Ovary (tissue), 9 donors: ENCODE results near the gene AKR1C3. TPM values are rescaled to one million over a fixed set of nuclear protein-coding genes. Genes with fewer than 3 reads are reported as not detected.
"Not testable (repeated sequence)": the region's sequence is repeated elsewhere in the genome, so short reads cannot be mapped to it uniquely, and the experiment has no call there.

Experiments used
- DNase-seq, 5 donors: peaks; one replicate each; pipeline ENCODE4 v3.0.0-alpha.2; 2019 to 2020
- H3K27ac ChIP-seq, 2 donors: fragments of 200-600 bp; one replicate each; pipeline versions ENCODE4 v1.5.1 to v1.8.0; 2019 to 2022
- H3K27me3 ChIP-seq: fragments of 200-600 bp; one replicate; pipeline ENCODE4 v1.8.0; 2022
- H3K36me3 ChIP-seq: fragments of 200-600 bp; sonication (generic); one replicate; pipeline ENCODE4 v1.5.1; 2019
- H3K4me1 ChIP-seq: one replicate; pipeline ENCODE4 v1.8.1; 2013; ENCODE audit warnings: mild to moderate bottlenecking, moderate library complexity; ENCODE audit not compliant: insufficient read depth
- H3K4me3 ChIP-seq: fragments of 200-600 bp; sonication (generic); one replicate; pipeline ENCODE4 v1.5.1; 2017
- H3K9me3 ChIP-seq, 2 donors: fragments of 200-600 bp in 1 of 2; sonication (generic) in 1 of 2; one replicate each; pipeline versions ENCODE4 v1.5.1 to v1.8.1; 2013 to 2019; ENCODE audit warnings: mild to moderate bottlenecking in 1 of 2, moderate library complexity in 1 of 2
- CTCF ChIP-seq, 3 donors: fragments of 450-650 bp in 2 of 3; fragments of 200-600 bp in 1 of 3; IDR thresholded peaks; one replicate each; pipeline versions ENCODE4 v1.5.1 to v1.8.0; 2016 to 2022; ENCODE audit warnings: antibody characterized with exemption in 3 of 3, mild to moderate bottlenecking in 1 of 3
- EP300 ChIP-seq: sonication (generic); formaldehyde crosslinking; IDR thresholded peaks from one replicate; pipeline ENCODE4 v1.6.1; 2017; ENCODE audit warnings: antibody characterized with exemption
- POLR2A ChIP-seq: fragments of 450-650 bp; IDR thresholded peaks from one replicate; pipeline ENCODE4 v1.6.1; 2017; ENCODE audit warnings: antibody characterized with exemption, mild to moderate bottlenecking, moderate library complexity
- WGBS, 3 donors: extraction: QIAGEN DNeasy Blood & Tissue Kit in 1 of 3; methylation state at CpG; one replicate each; pipeline versions ENCODE4 v1.1.5 to v1.1.7; 2013 to 2017; 5-methylcytosine and 5-hydroxymethylcytosine counted together
- intact Hi-C, 4 donors: fragments of 100-400 bp; cut with DNase I; formaldehyde crosslinking; loops; one replicate each; pipeline versions ENCODE4 v1.11.0 to v1.15.1; 2022 to 2023
- polyA plus RNA-seq, 2 donors: library from polyadenylated mRNA; stranded (reverse); fragments of 200-250 nt in 1 of 2; fragments of 350-450 nt in 1 of 2; fragmentation: Illumina TruSeq in 1 of 2; extraction: RNeasy Lipid Tissue Mini Kit (QIAGEN cat#74804) in 1 of 2; gene quantifications; one replicate each; pipeline ENCODE4 v1.2.3, GENCODE V29; 2013 to 2014
- total RNA-seq, 7 donors: library from RNA; depleted of rRNA in 2 of 7; stranded (reverse); fragments of >200 nt in 2 of 7; fragmentation: NEBNext Ultra II Directional in 3 of 7; extraction: Animal tissue kit (Norgen Biotek cat#: 25700) in 3 of 7; gene quantifications; one replicate each; pipeline versions ENCODE4 v1.1.0 to v1.2.4, GENCODE V29; 2016 to 2023
- donor health status: DM: no; HTN: no; CAD: no; lungs with moderate emphysema.
- donor health status: DM: no; HTN: no; CAD: no.
- donor health status: Bipolar disorder and iron deficiency.
- donor health status: DM: yes; HTN: yes; CAD: no.
- donor health status: DM: no; HTN: no; CAD: no.
- donor health status: DM: yes; HTN: yes; CAD: no.

AKR1C3 gene
- total and polyA plus RNA-seq, 9 donors: 10.7 to 26.5 (median 18.5) TPM

- 88 to 94% (median 92%) methylated on average over 2 of the region's 2 CpGs for WGBS, 3 donors
- no peak overlapping the region for H3K27ac ChIP-seq
These were observed 1.8 kb upstream of the AKR1C3 start for GRCh38 chr10:5092375-5092774.

GRCh38 chr10:5092848-5093790 is 1.1 kb upstream of the AKR1C3 start:
- H3K27ac ChIP-seq: no peak overlapping the region
- DNase-seq: no peak
- TF ChIP-seq CTCF (IDR thresholded peaks at IDR 0.05) (no peak), EP300 (no peak), POLR2A (no peak)
- H3K36me3 ChIP-seq: no peaks in the 10 kb centered on the region
- no peaks in the 10 kb centered on the region for H3K27me3 ChIP-seq
- WGBS, 3 donors: 89 to 93% (median 91%) methylated on average over 6 of the region's 6 CpGs
- intact Hi-C loops: loop anchor here in 1 of 4 donors (5.0 kb wide), 1 partner anchor 241 kb away; no protein-coding TSS in a partner anchor
- no peaks in the 10 kb centered on the region for H3K4me1 ChIP-seq
- H3K4me3 ChIP-seq: no peak overlapping the region
- H3K9me3 ChIP-seq: no peaks in the 10 kb centered on the region

More at GRCh38 chr10:5092375-5092774, 1.8 kb upstream of the AKR1C3 start:
- Histone ChIP-seq H3K4me1 (no peaks in the 10 kb centered on the region), H3K4me3 (no peak overlapping the region), H3K36me3 (no peaks in the 10 kb centered on the region), H3K9me3 (no peaks in the 10 kb centered on the region), H3K27me3 (no peaks in the 10 kb centered on the region)
- TF ChIP-seq EP300 (no peak), POLR2A (no peak), CTCF (IDR thresholded peaks at IDR 0.05) (no peak)
- no peak for DNase-seq
- intact Hi-C loops: loop anchor here in 1 of 4 donors (5.0 kb wide), 1 partner anchor 240 kb away; no protein-coding TSS in a partner anchor

GRCh38 chr10:5095687-5096086 is 1.5 kb downstream of the AKR1C3 start:
- Histone ChIP-seq H3K27ac (no peak overlapping the region), H3K27me3 (no peaks in the 10 kb centered on the region), H3K4me1 (no peaks in the 10 kb centered on the region), H3K36me3 (no peaks in the 10 kb centered on the region), H3K4me3 (no peak overlapping the region), H3K9me3 (no peaks in the 10 kb centered on the region)
- no peak for TF ChIP-seq POLR2A
- no peak for TF ChIP-seq EP300
- no peak for TF ChIP-seq CTCF (IDR thresholded peaks at IDR 0.05)
- WGBS, 3 donors: 81 to 89% (median 85%) methylated on average over 4 of the region's 4 CpGs
- DNase-seq: no peak
- intact Hi-C loops: loop anchor here in 2 of 4 donors (5.0 kb wide), 1 partner anchor 248 kb away; no protein-coding TSS in a partner anchor

- no peaks in the 10 kb centered on the region for H3K9me3 ChIP-seq
- no peaks in the 10 kb centered on the region for H3K4me1 ChIP-seq
- WGBS, 3 donors: 98% methylated on average over 2 of the region's 2 CpGs
- no peak for DNase-seq
- no peaks in the 10 kb centered on the region for H3K27me3 ChIP-seq
- H3K4me3 ChIP-seq: no peak overlapping the region
- no peaks in the 10 kb centered on the region for H3K36me3 ChIP-seq
- no peak overlapping the region for H3K27ac ChIP-seq
- TF ChIP-seq EP300 (no peak), CTCF (IDR thresholded peaks at IDR 0.05) (no peak)
- intact Hi-C loops: loop anchor here in 2 of 4 donors (5.0 kb wide), 1 partner anchor 249 kb away; no protein-coding TSS in a partner anchor
These were observed 1.9 kb downstream of the AKR1C3 start for GRCh38 chr10:5096108-5096507.

GRCh38 chr10:5102479-5102878 is 8.3 kb downstream of the AKR1C3 start:
- H3K27ac ChIP-seq, H3K27me3 ChIP-seq, H3K4me1 ChIP-seq, H3K36me3 ChIP-seq, H3K4me3 ChIP-seq, intact Hi-C loops, DNase-seq, H3K9me3 ChIP-seq: not testable (repeated sequence)
- 69 to 81% (median 80%) methylated on average over 3 to 7 of the region's 11 CpGs for WGBS, 3 donors
